IMR-90 (cell line): ENCODE results near the gene USP25. TPM values are rescaled to one million over a fixed set of nuclear protein-coding genes. Genes with fewer than 3 reads are reported as not detected.

Experiments used
- ATAC-seq: fragments of 200-7000 bp; cut with Tn5 transposase; 2 replicates; pipeline ENCODE4 v1.9.1; 2020; ENCODE audit warnings: low read depth, mild to moderate bottlenecking, moderate library complexity
- BruUV-seq: library from RNA; stranded (reverse); fragments of 400-500 nt; replicated peaks from 2 replicates; lab custom pipeline; 2021; lab: Mats Ljungman, UMichigan
- CTCF ChIA-PET: fragments of 300-600 bp; formaldehyde crosslinking; extraction: SDS; loops from one replicate; lab custom pipeline; 2021; ENCODE audit warnings: antibody characterized with exemption; lab: Yijun Ruan, JAX
- POLR2A ChIA-PET: fragments of 300-600 bp; sonication (Branson Sonifier 250); formaldehyde crosslinking; loops from one replicate; lab custom pipeline; 2022; ENCODE audit warnings: antibody characterized with exemption; ENCODE audit not compliant: unreplicated experiment; lab: Charles Lee
- DNase-seq: peaks from one replicate; pipeline ENCODE4 v3.0.0; 2013
- H2AFZ ChIP-seq: replicated peaks from 2 replicates; pipeline ENCODE3; 2013; ENCODE audit warnings: low read length, mild to moderate bottlenecking; ENCODE audit not compliant: poor library complexity
- H2AK5ac ChIP-seq: 2 replicates; pipeline ENCODE4 v1.6.1; 2013; ENCODE audit warnings: low read depth, low read length, inconsistent platforms
- H2AK9ac ChIP-seq: replicated peaks from 2 replicates; pipeline ENCODE3; 2013; ENCODE audit warnings: mild to moderate bottlenecking, low read depth, low read length, moderate library complexity; ENCODE audit not compliant: poor library complexity
- H2BK120ac ChIP-seq: 2 replicates; pipeline ENCODE4 v1.6.1; 2013; ENCODE audit warnings: low read depth, low read length, inconsistent platforms
- H2BK15ac ChIP-seq: 3 replicates; pipeline ENCODE4 v1.6.1; 2013; ENCODE audit warnings: low read depth, low read length, inconsistent platforms
- H2BK20ac ChIP-seq: 2 replicates; pipeline ENCODE4 v1.6.1; 2013; ENCODE audit warnings: low read depth, mild to moderate bottlenecking, inconsistent platforms, low read length, moderate library complexity
- H2BK5ac ChIP-seq: 2 replicates; pipeline ENCODE4 v1.6.1; 2013; ENCODE audit warnings: mild to moderate bottlenecking, low read depth, low read length, inconsistent platforms; ENCODE audit not compliant: poor library complexity, severe bottlenecking
- H3K14ac ChIP-seq: replicated peaks from 2 replicates; pipeline ENCODE4 v1.6.1; 2013; ENCODE audit warnings: low read depth, low read length, inconsistent platforms
- H3K18ac ChIP-seq: 2 replicates; pipeline ENCODE4 v1.6.1; 2013; ENCODE audit warnings: low read depth, low read length, control low read depth
- H3K23ac ChIP-seq: 2 replicates; pipeline ENCODE4 v1.6.1; 2013; ENCODE audit warnings: low read depth, low read length, inconsistent platforms
- H3K27ac ChIP-seq: 2 replicates; pipeline ENCODE4 v1.5.1; 2013; ENCODE audit warnings: mild to moderate bottlenecking, control low read depth, low read length; ENCODE audit not compliant: insufficient read depth
- H3K27me3 ChIP-seq: 2 replicates; pipeline ENCODE4 v1.6.1; 2013; ENCODE audit warnings: low read length; ENCODE audit not compliant: control insufficient read depth, insufficient read depth
- H3K36me3 ChIP-seq: 2 replicates; pipeline ENCODE4 v1.6.1; 2013; ENCODE audit warnings: low read length, mixed read lengths; ENCODE audit not compliant: control insufficient read depth, insufficient read depth
- H3K4ac ChIP-seq: 2 replicates; pipeline ENCODE4 v1.6.1; 2013; ENCODE audit warnings: low read depth, low read length, inconsistent platforms
- H3K4me1 ChIP-seq: 2 replicates; pipeline ENCODE4 v1.6.1; 2013; ENCODE audit warnings: low read length, mixed read lengths; ENCODE audit not compliant: control insufficient read depth, insufficient read depth
- H3K4me2 ChIP-seq: 2 replicates; pipeline ENCODE4 v1.6.1; 2013; ENCODE audit warnings: low read depth, mild to moderate bottlenecking, control low read depth, low read length, moderate library complexity
- H3K4me3 ChIP-seq: 2 replicates; pipeline ENCODE4 v1.5.1; 2013; ENCODE audit warnings: low read depth, mild to moderate bottlenecking, control low read depth, low read length, moderate library complexity; ENCODE audit not compliant: insufficient read depth
- H3K56ac ChIP-seq: 2 replicates; pipeline ENCODE4 v1.6.1; 2013; ENCODE audit warnings: low read length, inconsistent platforms; ENCODE audit not compliant: insufficient read depth; ENCODE audit errors: extremely low read depth
- H3K79me1 ChIP-seq, 2 experiments: 2 replicates each; pipeline ENCODE4 v1.6.1; 2013; ENCODE audit warnings: low read length in 2 of 2, inconsistent platforms in 1 of 2, low read depth in 1 of 2
- H3K9ac ChIP-seq: 2 replicates; pipeline ENCODE4 v1.6.1; 2013; ENCODE audit warnings: low read depth, low read length, control low read depth
- H3K9me1 ChIP-seq: 2 replicates; pipeline ENCODE4 v1.6.1; 2013; ENCODE audit warnings: low read length, inconsistent platforms; ENCODE audit not compliant: insufficient read depth
- H3K9me3 ChIP-seq: 2 replicates; pipeline ENCODE4 v1.6.1; 2013; ENCODE audit warnings: low read length; ENCODE audit not compliant: control insufficient read depth, insufficient read depth
- H4K20me1 ChIP-seq: 2 replicates; pipeline ENCODE4 v1.6.1; 2013; ENCODE audit warnings: low read length, inconsistent platforms; ENCODE audit not compliant: insufficient read depth
- H4K5ac ChIP-seq: 2 replicates; pipeline ENCODE4 v1.6.1; 2013; ENCODE audit warnings: mild to moderate bottlenecking, low read depth, low read length, control low read depth
- H4K8ac ChIP-seq, 2 experiments: 2 replicates each; pipeline ENCODE4 v1.6.1; 2013; ENCODE audit warnings: low read depth in 2 of 2, low read length in 2 of 2, control low read depth in 1 of 2, inconsistent platforms in 1 of 2
- H4K91ac ChIP-seq: 2 replicates; pipeline ENCODE4 v1.6.1; 2013; ENCODE audit warnings: low read depth, low read length, inconsistent platforms; ENCODE audit not compliant: insufficient read depth
- BHLHE40 ChIP-seq: fragments of 150-350 bp; IDR thresholded peaks from 2 replicates; pipeline ENCODE4 v1.6.1; 2016; ENCODE audit warnings: mild to moderate bottlenecking, low read depth, low read length
- CEBPB ChIP-seq: IDR thresholded peaks from 2 replicates; pipeline ENCODE4 v1.6.1; 2012; ENCODE audit warnings: low read depth, low read length, improper control_type of control experiment
- CHD1 ChIP-seq: IDR thresholded peaks from 2 replicates; pipeline ENCODE4 v1.6.1; 2012; ENCODE audit warnings: low read depth, low read length, improper control_type of control experiment
- FOS ChIP-seq: fragments of 150-350 bp; IDR thresholded peaks from 2 replicates; pipeline ENCODE4 v1.6.1; 2016; ENCODE audit warnings: low read depth, low read length
- MAFK ChIP-seq: IDR thresholded peaks from 2 replicates; pipeline ENCODE4 v1.6.1; 2012; ENCODE audit warnings: low read depth, low read length, improper control_type of control experiment
- MAZ ChIP-seq: IDR thresholded peaks from 2 replicates; pipeline ENCODE4 v1.6.1; 2012; ENCODE audit warnings: low read depth, mild to moderate bottlenecking, low read length, improper control_type of control experiment, moderate library complexity, borderline replicate concordance
- MXI1 ChIP-seq: IDR thresholded peaks from 2 replicates; pipeline ENCODE4 v1.6.1; 2012; ENCODE audit warnings: low read depth, mild to moderate bottlenecking, low read length, moderate library complexity, borderline replicate concordance
- POLR2A ChIP-seq: IDR thresholded peaks from 2 replicates; pipeline ENCODE4 v1.6.1; 2012; ENCODE audit warnings: mild to moderate bottlenecking, low read depth, low read length
- RAD21 ChIP-seq: IDR thresholded peaks from 2 replicates; pipeline ENCODE4 v1.6.1; 2012; ENCODE audit warnings: low read length, improper control_type of control experiment
- RCOR1 ChIP-seq: IDR thresholded peaks from 2 replicates; pipeline ENCODE4 v1.6.1; 2012; ENCODE audit warnings: mild to moderate bottlenecking, low read length, improper control_type of control experiment; ENCODE audit not compliant: insufficient replicate concordance
- RFX5 ChIP-seq: IDR thresholded peaks from 2 replicates; pipeline ENCODE4 v1.8.0; 2012; ENCODE audit warnings: low read depth, mild to moderate bottlenecking, low read length, moderate library complexity
- SMC3 ChIP-seq: fragments of 150-350 bp; IDR thresholded peaks from 2 replicates; pipeline ENCODE4 v1.6.1; 2016; ENCODE audit warnings: low read depth, mild to moderate bottlenecking, antibody characterized with exemption, low read length, moderate library complexity
- USF2 ChIP-seq: fragments of 150-350 bp; IDR thresholded peaks from 2 replicates; pipeline ENCODE4 v1.6.1; 2017; ENCODE audit warnings: mild to moderate bottlenecking, antibody characterized with exemption, low read length, low read depth
- dilution Hi-C: fragments of 300-500 bp; cut with HindIII; formaldehyde crosslinking; loops from one replicate; pipeline ENCODE4 v1.14.3; 2018; ENCODE audit warnings: low sequenced_read_pairs; ENCODE audit not compliant: unreplicated experiment
- in situ Hi-C: fragments of 300-500 bp; cut with MboI; formaldehyde crosslinking; loops from 3 replicates; pipeline ENCODE4 v1.14.3; 2019; ENCODE audit warnings: low sequenced_read_pairs, inconsistent platforms, mixed read lengths
- intact Hi-C: fragments of 100-400 bp; cut with micrococcal nuclease; formaldehyde crosslinking; loops from 2 replicates; pipeline ENCODE4 v1.10.0; 2022
- polyA plus RNA-seq, 3 experiments: library from polyadenylated mRNA; depleted of rRNA; stranded (reverse); fragments of >200 nt; gene quantifications; 2 replicates each; pipeline ENCODE4 v1.2.3, GENCODE V29; 2012; ENCODE audit warnings: low replicate concordance in 1 of 3
- total RNA-seq: library from RNA; depleted of rRNA; stranded (reverse); fragments of >200 nt; gene quantifications from 2 replicates; pipeline ENCODE4 v1.2.3, GENCODE V29; 2012
- TF ChIP-seq, protein P1 (sequence below): conservative IDR thresholded peaks from 2 replicates; pipeline ENCODE4 v1.5.1; 2012; ENCODE audit warnings: mild to moderate bottlenecking, low read depth, low read length, improper control_type of control experiment

The USP25 gene
- total and polyA plus RNA-seq, 2 of the 4 experiments (the other 2 are of a cell fraction): 9.3 to 23.3 TPM

DNA sequence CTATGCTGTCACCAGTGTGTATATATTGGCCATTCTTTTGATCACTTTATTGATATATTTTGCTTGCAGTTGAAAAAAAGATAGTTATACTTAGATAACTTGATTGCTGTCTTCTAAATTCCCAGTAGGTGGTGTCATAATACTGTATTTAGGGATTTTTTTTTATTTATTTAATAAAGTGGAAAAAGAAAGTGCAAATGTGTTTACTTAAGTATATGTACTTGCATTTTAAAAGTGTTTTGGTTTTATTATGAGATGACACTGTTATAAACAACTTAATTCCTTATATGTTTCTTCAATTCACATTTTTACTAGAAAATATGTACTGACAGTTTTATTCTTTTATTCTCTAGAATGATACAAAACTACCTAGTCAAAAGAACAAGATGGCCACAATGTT, 164.8 kb downstream of the USP25 start:
- no peaks in the 10 kb centered on the region for H3K27me3 ChIP-seq
- ATAC-seq: peak; percentile 74
- H3K56ac ChIP-seq: no peak overlapping the region
- DNase-seq: peak; percentile 38
- H4K91ac ChIP-seq: no peak overlapping the region
- no peak overlapping the region for H2BK120ac ChIP-seq
- H3K9ac ChIP-seq: no peak overlapping the region
- peaks cover 2% of the 10 kb centered on the region; the same call in 1 of the 2 replicates for H3K4me1 ChIP-seq
- H3K14ac ChIP-seq: no peak overlapping the region
- peak; percentile 52 for TF ChIP-seq RAD21
- peak; percentile 34; the same call in 1 of the 2 replicates for TF ChIP-seq SMC3
- no peak for TF ChIP-seq MAZ
- no peak for TF ChIP-seq USF2
- TF ChIP-seq CHD1: no peak
- no peak for TF ChIP-seq POLR2A
- TF ChIP-seq BHLHE40: no peak
- no peak for TF ChIP-seq MXI1
- no peak for TF ChIP-seq RFX5
- no peak for TF ChIP-seq CEBPB
- no peak for TF ChIP-seq MAFK
- no peak for TF ChIP-seq FOS
- TF ChIP-seq, protein P1, sequence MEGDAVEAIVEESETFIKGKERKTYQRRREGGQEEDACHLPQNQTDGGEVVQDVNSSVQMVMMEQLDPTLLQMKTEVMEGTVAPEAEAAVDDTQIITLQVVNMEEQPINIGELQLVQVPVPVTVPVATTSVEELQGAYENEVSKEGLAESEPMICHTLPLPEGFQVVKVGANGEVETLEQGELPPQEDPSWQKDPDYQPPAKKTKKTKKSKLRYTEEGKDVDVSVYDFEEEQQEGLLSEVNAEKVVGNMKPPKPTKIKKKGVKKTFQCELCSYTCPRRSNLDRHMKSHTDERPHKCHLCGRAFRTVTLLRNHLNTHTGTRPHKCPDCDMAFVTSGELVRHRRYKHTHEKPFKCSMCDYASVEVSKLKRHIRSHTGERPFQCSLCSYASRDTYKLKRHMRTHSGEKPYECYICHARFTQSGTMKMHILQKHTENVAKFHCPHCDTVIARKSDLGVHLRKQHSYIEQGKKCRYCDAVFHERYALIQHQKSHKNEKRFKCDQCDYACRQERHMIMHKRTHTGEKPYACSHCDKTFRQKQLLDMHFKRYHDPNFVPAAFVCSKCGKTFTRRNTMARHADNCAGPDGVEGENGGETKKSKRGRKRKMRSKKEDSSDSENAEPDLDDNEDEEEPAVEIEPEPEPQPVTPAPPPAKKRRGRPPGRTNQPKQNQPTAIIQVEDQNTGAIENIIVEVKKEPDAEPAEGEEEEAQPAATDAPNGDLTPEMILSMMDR: peak; percentile 58
- TF ChIP-seq RCOR1: no peak
- H3K4ac ChIP-seq: no peak overlapping the region
- no peak overlapping the region for H4K5ac ChIP-seq
- no peak overlapping the region for H3K4me2 ChIP-seq
- H4K20me1 ChIP-seq: no peaks in the 10 kb centered on the region
- H4K8ac ChIP-seq: no peak overlapping the region
- dilution Hi-C loops: no loop called here
- H2AFZ ChIP-seq: no peak overlapping the region
- H2BK20ac ChIP-seq: no peak overlapping the region
- H2BK5ac ChIP-seq: no peak overlapping the region
- no peak overlapping the region for H3K27ac ChIP-seq
- no peaks in the 10 kb centered on the region for H3K79me1 ChIP-seq
- intact Hi-C loops: loop anchor here (2.0 to 10.0 kb wide), 2 partner anchors 190 to 436 kb away; no protein-coding TSS in a partner anchor
- ChIA-PET CTCF (interaction anchor here (0.6 kb wide), 1 partner anchor 1641 kb away, joined by 3 read pairs; no protein-coding TSS in a partner anchor), POLR2A (no interaction called here)
- no peak overlapping the region for H2BK15ac ChIP-seq
- H3K4me3 ChIP-seq: no peak overlapping the region
- no peak overlapping the region for H2AK5ac ChIP-seq
- in situ Hi-C loops: no loop called here
- no peaks in the 10 kb centered on the region for H3K36me3 ChIP-seq
- no peak overlapping the region for H3K23ac ChIP-seq
- no peaks in the 10 kb centered on the region for H3K9me3 ChIP-seq
- BruUV-seq: no TSS peak
- H3K18ac ChIP-seq: no peak overlapping the region
- no peak overlapping the region for H2AK9ac ChIP-seq
- H3K9me1 ChIP-seq: no peaks in the 10 kb centered on the region
